AG04450 (cell line): ENCODE data around the gene CIB4. TPM values are rescaled to one million over a fixed set of nuclear protein-coding genes. Genes with fewer than 3 reads are reported as not detected.

ENCODE experiments used
- CTCF ChIA-PET: fragments of 300-600, 350-600 bp; formaldehyde crosslinking; extraction: SDS; loops from one replicate; lab custom pipeline; 2022; ENCODE audit warnings: antibody characterized with exemption, inconsistent platforms; lab: Charles Lee
- POLR2A ChIA-PET: fragments of 350-600 bp; formaldehyde crosslinking; extraction: SDS; loops from one replicate; lab custom pipeline; 2021; ENCODE audit warnings: antibody characterized with exemption, inconsistent platforms; lab: Yijun Ruan, JAX
- DNase-seq: peaks from one replicate; pipeline ENCODE4 v3.0.0-alpha.2; 2011; ENCODE audit warnings: low read depth, low spot score
- H3K27ac ChIP-seq: one replicate; pipeline ENCODE4 v1.5.1; 2012; ENCODE audit warnings: low read depth, low read length, control low read depth
- H3K27me3 ChIP-seq: one replicate; pipeline ENCODE4 v1.6.0; 2012; ENCODE audit warnings: low read length; ENCODE audit not compliant: control insufficient read depth, insufficient read depth
- H3K4me3 ChIP-seq: 2 replicates; pipeline ENCODE4 v1.5.1; 2011; ENCODE audit warnings: mild to moderate bottlenecking, low read depth, low read length, control low read depth
- H3K9me3 ChIP-seq: 2 replicates; pipeline ENCODE4 v1.5.1; 2012; ENCODE audit warnings: low read length; ENCODE audit not compliant: control insufficient read depth, insufficient read depth
- CTCF ChIP-seq: IDR thresholded peaks from 2 replicates; pipeline ENCODE4 v1.5.1; 2011; ENCODE audit warnings: low read depth, low read length, control low read depth, inconsistent platforms
- polyA minus RNA-seq: library from RNA; depleted of rRNA, polyadenylated mRNA; stranded (reverse); fragments of >200 nt; gene quantifications from 2 replicates; pipeline ENCODE4 v1.2.3, GENCODE V29; 2011; rRNA and poly(A)+ RNA removed
- polyA plus RNA-seq: library from polyadenylated mRNA; depleted of rRNA; stranded (reverse); fragments of >200 nt; gene quantifications from 2 replicates; pipeline ENCODE4 v1.2.3, GENCODE V29; 2011; rRNA removed

The CIB4 gene
- polyA plus RNA-seq (not detected in 2 replicates), polyA minus RNA-seq (not detected in 2 replicates)

- POLR2A ChIA-PET: no interaction called here
- H3K27me3 ChIP-seq: peaks cover 54% of the 10 kb centered on the region
Measured at GRCh38 chr2:26640781-26641564, at the start of gene CIB4. Gene CIB4 (minus strand): TSS chr2:26641366. CDS start chr2:26641314, 52 bp downstream.

GRCh38 chr2:26687801-26688200 lies 46.6 kb upstream of the CIB4 start:
- TF ChIP-seq CTCF: no peak
- no peak for DNase-seq
- Histone ChIP-seq H3K27ac (no peak overlapping the region), H3K27me3 (peaks cover 67% of the 10 kb centered on the region), H3K4me3 (no peak overlapping the region), H3K9me3 (no peaks in the 10 kb centered on the region)
- POLR2A ChIA-PET: no interaction called here
- CTCF ChIA-PET: no interaction called here

More at GRCh38 chr2:26640781-26641564, at the start of gene CIB4:
- CTCF ChIA-PET: interaction anchor here (0.9 kb wide), 1 partner anchor 36 kb away, joined by 3 read pairs; no protein-coding TSS in a partner anchor
- no peak within 1 kb of the TSS for H3K4me3 ChIP-seq
- TF ChIP-seq CTCF: no peak
- H3K27ac ChIP-seq: no peak within 1 kb of the TSS
- H3K9me3 ChIP-seq: no peaks in the 10 kb centered on the region
- DNase-seq: no peak

- H3K27me3 ChIP-seq: peaks cover 71% of the 10 kb centered on the region
- no peak overlapping the region for H3K4me3 ChIP-seq
Measured at GRCh38 chr2:26687328-26687727, 46.2 kb upstream of the CIB4 start.

GRCh38 chr2:26685989-26686839 lies 45.0 kb upstream of the CIB4 start:
- CTCF ChIA-PET: no interaction called here
- Histone ChIP-seq H3K4me3 (no peak overlapping the region), H3K27me3 (peaks cover 68% of the 10 kb centered on the region), H3K27ac (no peak overlapping the region), H3K9me3 (no peaks in the 10 kb centered on the region)
- no peak for TF ChIP-seq CTCF
- no peak for DNase-seq
- POLR2A ChIA-PET: no interaction called here

More at GRCh38 chr2:26687328-26687727, 46.2 kb upstream of the CIB4 start:
- DNase-seq: no peak
- CTCF ChIA-PET: interaction anchor here (0.6 kb wide), 1 partner anchor 28 kb away, joined by 3 read pairs; no protein-coding TSS in a partner anchor
- POLR2A ChIA-PET: no interaction called here
- H3K9me3 ChIP-seq: no peaks in the 10 kb centered on the region
- H3K27ac ChIP-seq: no peak overlapping the region
- TF ChIP-seq CTCF: no peak
